Measurements from ENCODE around the gene TRIM69.

DNA sequence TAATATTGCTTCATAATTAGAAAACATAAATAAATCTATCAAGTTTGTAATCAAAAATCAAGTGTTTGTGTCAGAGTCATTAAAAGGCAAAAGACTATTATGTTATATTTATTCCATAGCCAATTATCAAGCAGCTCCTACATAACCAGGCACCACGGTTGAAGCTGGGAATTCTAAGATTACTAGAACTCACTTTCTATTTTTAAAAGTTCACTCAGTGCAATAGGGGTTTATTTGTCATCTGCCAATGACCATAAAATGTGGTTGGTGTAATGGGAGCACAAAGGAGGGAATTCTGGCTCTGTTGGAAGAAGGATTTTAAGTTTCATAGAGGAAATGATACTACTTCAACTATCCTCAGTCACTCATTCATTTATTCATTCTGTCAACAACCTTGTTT is 57.7 kb downstream of the TRIM69 start:
- TF ChIP-seq GATA3 (IDR thresholded peaks at IDR 0.05; ENCODE audit: low read depth, low read length) (no peak), GATA2 (IDR thresholded peaks at IDR 0.05; ENCODE audit: low read depth, low read length) (no peak)
